ENCODE data around the gene B3GNT8. TPM values are rescaled to one million over a fixed set of nuclear protein-coding genes. Genes with fewer than 3 reads are reported as not detected.

Gene B3GNT8
- total RNA-seq, 1 experiment from 2014 or later: 0.96 TPM

GRCh38 chr19:41403181-41403970, 23.8 kb downstream of the B3GNT8 start:
- no peak overlapping the region for H3T11ph ChIP-seq (ENCODE audit: low read length)
- no peak overlapping the region for H3K9ac ChIP-seq (ENCODE audit: extremely low read depth, insufficient read length, low read length)
- no peak overlapping the region for H3K4me2 ChIP-seq (ENCODE audit: insufficient read depth, insufficient read length, low read length)
- H2BK120ac ChIP-seq (ENCODE audit: low read depth, low read length, poor library complexity, severe bottlenecking): no peak overlapping the region
- no peak overlapping the region for H2BK12ac ChIP-seq (ENCODE audit: insufficient read length, low read depth, low read length)
- no peaks in the 10 kb centered on the region; the same call in 1 of the 2 replicates for H3K27me3 Mint-ChIP-seq (ENCODE audit: low read depth)
- TF ChIP-seq, protein P1, sequence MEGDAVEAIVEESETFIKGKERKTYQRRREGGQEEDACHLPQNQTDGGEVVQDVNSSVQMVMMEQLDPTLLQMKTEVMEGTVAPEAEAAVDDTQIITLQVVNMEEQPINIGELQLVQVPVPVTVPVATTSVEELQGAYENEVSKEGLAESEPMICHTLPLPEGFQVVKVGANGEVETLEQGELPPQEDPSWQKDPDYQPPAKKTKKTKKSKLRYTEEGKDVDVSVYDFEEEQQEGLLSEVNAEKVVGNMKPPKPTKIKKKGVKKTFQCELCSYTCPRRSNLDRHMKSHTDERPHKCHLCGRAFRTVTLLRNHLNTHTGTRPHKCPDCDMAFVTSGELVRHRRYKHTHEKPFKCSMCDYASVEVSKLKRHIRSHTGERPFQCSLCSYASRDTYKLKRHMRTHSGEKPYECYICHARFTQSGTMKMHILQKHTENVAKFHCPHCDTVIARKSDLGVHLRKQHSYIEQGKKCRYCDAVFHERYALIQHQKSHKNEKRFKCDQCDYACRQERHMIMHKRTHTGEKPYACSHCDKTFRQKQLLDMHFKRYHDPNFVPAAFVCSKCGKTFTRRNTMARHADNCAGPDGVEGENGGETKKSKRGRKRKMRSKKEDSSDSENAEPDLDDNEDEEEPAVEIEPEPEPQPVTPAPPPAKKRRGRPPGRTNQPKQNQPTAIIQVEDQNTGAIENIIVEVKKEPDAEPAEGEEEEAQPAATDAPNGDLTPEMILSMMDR (conservative IDR thresholded peaks at IDR 0.05): no peak
- H2BK5ac ChIP-seq (ENCODE audit: insufficient read length, low read length): no peak overlapping the region
- no peaks in the 10 kb centered on the region for H3K4me1 ChIP-seq (ENCODE audit: insufficient read depth, low read length)
- H3K14ac ChIP-seq (ENCODE audit: insufficient read depth, low read length): no peak overlapping the region
- no peak overlapping the region for H2BK20ac ChIP-seq (ENCODE audit: low read depth, low read length, poor library complexity, severe bottlenecking)
- H4K5ac ChIP-seq (ENCODE audit: insufficient read length, low read depth, low read length): no peak overlapping the region
- no peak overlapping the region for H2AK5ac ChIP-seq (ENCODE audit: insufficient read length, low read length)
- peaks cover 3% of the 10 kb centered on the region for H4K20me1 ChIP-seq (ENCODE audit: control insufficient read depth, insufficient read depth, insufficient read length)
- H3K9me3 ChIP-seq (ENCODE audit: control insufficient read depth, low read depth, low read length): no peaks in the 10 kb centered on the region
- H3K23me2 ChIP-seq (ENCODE audit: insufficient read length, low read depth, low read length, poor library complexity, severe bottlenecking): peaks cover 2% of the 10 kb centered on the region
- no peaks in the 10 kb centered on the region for H3K79me2 ChIP-seq (ENCODE audit: insufficient read depth, low read length)
- no peak overlapping the region for H3K27ac ChIP-seq (ENCODE audit: insufficient read length, low read depth, low read length)
- no peak overlapping the region for H3K4me3 Mint-ChIP-seq
- H3K4me1 Mint-ChIP-seq: peaks cover 15 to 20% of the 10 kb centered on the region in 2 experiments
- H3K18ac ChIP-seq (ENCODE audit: insufficient read length, low read depth, low read length): no peak overlapping the region
- H3K36me3 Mint-ChIP-seq (ENCODE audit: insufficient read depth in 1 of 3, low read depth in 3 of 3): peaks cover 0 to 1% (median 0%) of the 10 kb centered on the region in 3 experiments; a peak in 2 of 7 replicates
- H4K8ac ChIP-seq (replicated peaks; ENCODE audit: insufficient read length, low read depth, low read length): no peak overlapping the region
- WGBS (ENCODE audit: extremely low coverage, insufficient read length, low lambda C conversion rate): no CpG with 5 or more reads among the region's 12 CpGs
- H2AFZ ChIP-seq (ENCODE audit: low read length): no peak overlapping the region
- H3K4ac ChIP-seq (ENCODE audit: low read depth, low read length): no peak overlapping the region
- no peak overlapping the region for H3K56ac ChIP-seq (ENCODE audit: insufficient read length, low read depth, low read length)
- H2BK15ac ChIP-seq (ENCODE audit: low read depth, low read length): no peak overlapping the region
- no peak for DNase-seq
- H3K27me3 ChIP-seq (ENCODE audit: insufficient read depth, low read length): no peaks in the 10 kb centered on the region
- H3K27ac Mint-ChIP-seq: no peak overlapping the region; a peak in 1 of 7 replicates
- H3K9me3 Mint-ChIP-seq: no peaks in the 10 kb centered on the region
- H3K79me1 ChIP-seq (ENCODE audit: insufficient read depth, low read depth, low read length, poor library complexity, severe bottlenecking): peaks cover 6% of the 10 kb centered on the region
- no peak overlapping the region for H4K91ac ChIP-seq (ENCODE audit: insufficient read length, low read depth, low read length)
- H3K23ac ChIP-seq (ENCODE audit: insufficient read length, low read depth, low read length): no peak overlapping the region
